Fibroblast of pulmonary artery (primary cell): ENCODE measurements around the gene GMFB.

ENCODE experiments used
- DNase-seq: peaks from one replicate; pipeline ENCODE4 v3.0.0-alpha.2; 2010; ENCODE audit warnings: low read depth
- H3K4me3 ChIP-seq: replicated peaks from 2 replicates; pipeline ENCODE4 v1.5.1; 2011; ENCODE audit warnings: low read depth, mild to moderate bottlenecking, control low read depth, low read length, moderate library complexity
- CTCF ChIP-seq: IDR thresholded peaks from 2 replicates; pipeline ENCODE4 v1.5.1; 2011; ENCODE audit warnings: mild to moderate bottlenecking, control low read depth, low read length, inconsistent platforms; ENCODE audit errors: missing control alignments

The GMFB gene

GRCh38 chr14:54488646-54489317, at the start of gene GMFB:
TSS of gene GMFB (minus strand) at chr14:54488980. CDS start at chr14:54488927, 53 bp downstream.
- peak; percentile 60 for TF ChIP-seq CTCF
- H3K4me3 ChIP-seq, result peak within 1 kb of the TSS; percentile 90
- peak; percentile 96 for DNase-seq

GRCh38 chr14:54538055-54538454, 49.3 kb upstream of the GMFB start:
- no peak for TF ChIP-seq CTCF
- no peak overlapping the region for H3K4me3 ChIP-seq
- no peak for DNase-seq

DNA sequence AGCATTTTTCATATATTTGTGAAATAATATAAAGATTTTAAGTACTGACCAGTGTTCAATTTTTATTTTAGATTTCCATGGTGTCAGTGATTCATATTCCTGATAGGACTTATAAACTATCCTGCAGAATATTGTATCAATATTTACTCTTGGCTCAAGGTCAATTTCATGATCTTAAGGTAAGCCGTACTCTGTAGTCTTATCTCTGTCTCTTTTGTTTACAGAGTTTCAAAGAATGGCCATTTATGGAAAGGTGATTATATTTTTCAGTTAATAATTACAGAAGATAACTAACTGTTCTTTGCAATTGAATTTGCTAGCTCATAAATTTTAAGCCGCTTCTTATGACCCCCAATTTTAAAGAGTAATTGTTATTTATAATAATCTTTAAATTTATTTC, 48.9 kb upstream of the GMFB start:
- DNase-seq, result no peak
- no peak for TF ChIP-seq CTCF
- no peak overlapping the region for H3K4me3 ChIP-seq

GRCh38 chr14:54535646-54536045, 46.9 kb upstream of the GMFB start:
- TF ChIP-seq CTCF, result no peak
- H3K4me3 ChIP-seq, result no peak overlapping the region
- DNase-seq, result peak; percentile 46

DNA sequence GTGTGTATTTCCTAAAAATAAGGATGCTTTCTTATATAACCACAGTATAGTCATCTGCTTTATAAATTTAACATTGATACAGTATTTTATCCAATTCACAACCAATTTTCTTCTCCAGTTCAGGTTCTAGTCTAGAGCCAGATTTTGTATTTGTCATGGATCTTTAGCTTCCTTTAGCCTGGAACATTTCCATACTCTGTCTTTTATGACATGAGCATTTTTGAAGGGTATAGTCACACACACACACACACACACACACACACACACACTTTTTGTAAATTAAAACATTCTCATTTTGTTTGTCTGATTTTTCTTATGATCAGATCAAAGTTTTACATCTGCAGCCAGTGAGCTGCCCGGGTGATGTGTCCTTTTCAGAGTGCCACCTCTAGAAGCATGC, 46.3 kb upstream of the GMFB start:
- peak; percentile 34 for DNase-seq
- TF ChIP-seq CTCF, result no peak
- H3K4me3 ChIP-seq, result no peak overlapping the region

GRCh38 chr14:54533100-54533499, 44.3 kb upstream of the GMFB start:
- no peak for TF ChIP-seq CTCF
- DNase-seq, result no peak
- H3K4me3 ChIP-seq, result no peak overlapping the region
